Esophagus muscularis mucosa (tissue), 3 donors: ENCODE data around the gene VAMP8.

Experiments
- EP300 ChIP-seq: sonication (generic); formaldehyde crosslinking; IDR thresholded peaks from one replicate; pipeline ENCODE4 v1.6.1; 2017; ENCODE audit warnings: antibody characterized with exemption
- TF ChIP-seq, protein P1 (sequence below), 3 experiments: fragments of 200-600 bp in 2 of 3; fragments of 450-650 bp in 1 of 3; sonication (generic) in 2 of 3; IDR thresholded peaks; one replicate each; pipeline ENCODE4 v1.5.1; 2017 to 2019; ENCODE audit warnings: antibody characterized with exemption in 3 of 3, mild to moderate bottlenecking in 2 of 3, moderate library complexity in 1 of 3

GRCh38 chr2:85557130-85557529 lies 20.3 kb upstream of the VAMP8 start:
- TF ChIP-seq, protein P1, sequence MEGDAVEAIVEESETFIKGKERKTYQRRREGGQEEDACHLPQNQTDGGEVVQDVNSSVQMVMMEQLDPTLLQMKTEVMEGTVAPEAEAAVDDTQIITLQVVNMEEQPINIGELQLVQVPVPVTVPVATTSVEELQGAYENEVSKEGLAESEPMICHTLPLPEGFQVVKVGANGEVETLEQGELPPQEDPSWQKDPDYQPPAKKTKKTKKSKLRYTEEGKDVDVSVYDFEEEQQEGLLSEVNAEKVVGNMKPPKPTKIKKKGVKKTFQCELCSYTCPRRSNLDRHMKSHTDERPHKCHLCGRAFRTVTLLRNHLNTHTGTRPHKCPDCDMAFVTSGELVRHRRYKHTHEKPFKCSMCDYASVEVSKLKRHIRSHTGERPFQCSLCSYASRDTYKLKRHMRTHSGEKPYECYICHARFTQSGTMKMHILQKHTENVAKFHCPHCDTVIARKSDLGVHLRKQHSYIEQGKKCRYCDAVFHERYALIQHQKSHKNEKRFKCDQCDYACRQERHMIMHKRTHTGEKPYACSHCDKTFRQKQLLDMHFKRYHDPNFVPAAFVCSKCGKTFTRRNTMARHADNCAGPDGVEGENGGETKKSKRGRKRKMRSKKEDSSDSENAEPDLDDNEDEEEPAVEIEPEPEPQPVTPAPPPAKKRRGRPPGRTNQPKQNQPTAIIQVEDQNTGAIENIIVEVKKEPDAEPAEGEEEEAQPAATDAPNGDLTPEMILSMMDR (IDR thresholded peaks at IDR 0.05), result no peak
- no peak for TF ChIP-seq EP300
